ENCODE data around the gene SNX3.
"Not testable (repeated sequence)": the region's sequence is repeated elsewhere in the genome, so short reads cannot be mapped to it uniquely, and the experiment has no call there.

The SNX3 gene

GRCh38 chr6:108285381-108285780, 24.5 kb upstream of the SNX3 start:
- no peak overlapping the region for H3K27ac Mint-ChIP-seq
- H3K4me1 Mint-ChIP-seq (ENCODE audit: low read depth): peaks cover 4% of the 10 kb centered on the region
- H3K27me3 Mint-ChIP-seq: peaks cover 2% of the 10 kb centered on the region
- no peaks in the 10 kb centered on the region for H3K9me3 Mint-ChIP-seq (ENCODE audit: low read depth)
- no peaks in the 10 kb centered on the region for H3K36me3 Mint-ChIP-seq
- no peak overlapping the region for H3K4me3 Mint-ChIP-seq

GRCh38 chr6:108277831-108278230, 17.0 kb upstream of the SNX3 start:
- H3K27ac Mint-ChIP-seq: no peak overlapping the region
- H3K27me3 Mint-ChIP-seq: peaks cover 4% of the 10 kb centered on the region
- no peaks in the 10 kb centered on the region for H3K4me1 Mint-ChIP-seq (ENCODE audit: low read depth)
- no peak overlapping the region for H3K4me3 Mint-ChIP-seq
- H3K9me3 Mint-ChIP-seq (ENCODE audit: low read depth): no peaks in the 10 kb centered on the region
- peaks cover 2% of the 10 kb centered on the region for H3K36me3 Mint-ChIP-seq

GRCh38 chr6:108277295-108277694, 16.5 kb upstream of the SNX3 start:
- Mint-ChIP-seq H3K4me1 (ENCODE audit: low read depth) (no peaks in the 10 kb centered on the region), H3K27me3 (peaks cover 4% of the 10 kb centered on the region), H3K27ac (no peak overlapping the region), H3K36me3 (peaks cover 2% of the 10 kb centered on the region), H3K9me3 (ENCODE audit: low read depth) (no peaks in the 10 kb centered on the region), H3K4me3 (no peak overlapping the region)

GRCh38 chr6:108275976-108276375, 15.1 kb upstream of the SNX3 start:
- Mint-ChIP-seq H3K4me3 (no peak overlapping the region), H3K27ac (no peak overlapping the region), H3K4me1 (ENCODE audit: low read depth) (no peaks in the 10 kb centered on the region), H3K9me3 (ENCODE audit: low read depth) (no peaks in the 10 kb centered on the region), H3K36me3 (peaks cover 2% of the 10 kb centered on the region), H3K27me3 (peaks cover 4% of the 10 kb centered on the region)

GRCh38 chr6:108274546-108274945, 13.7 kb upstream of the SNX3 start:
- Mint-ChIP-seq H3K36me3 (no peaks in the 10 kb centered on the region), H3K4me1 (ENCODE audit: low read depth) (no peaks in the 10 kb centered on the region), H3K27ac (no peak overlapping the region), H3K4me3 (no peak overlapping the region), H3K27me3 (peaks cover 4% of the 10 kb centered on the region), H3K9me3 (ENCODE audit: low read depth) (no peaks in the 10 kb centered on the region)

GRCh38 chr6:108269955-108270354, 9.1 kb upstream of the SNX3 start:
- H3K4me1 Mint-ChIP-seq (ENCODE audit: low read depth); H3K4me3 Mint-ChIP-seq; H3K27me3 Mint-ChIP-seq; H3K27ac Mint-ChIP-seq; H3K36me3 Mint-ChIP-seq; H3K9me3 Mint-ChIP-seq (ENCODE audit: low read depth): not testable (repeated sequence)

- H3K27ac Mint-ChIP-seq: no peak overlapping the region
- no peak overlapping the region for H3K4me3 Mint-ChIP-seq
- no peaks in the 10 kb centered on the region for H3K27me3 Mint-ChIP-seq
- H3K36me3 Mint-ChIP-seq: no peaks in the 10 kb centered on the region
- no peaks in the 10 kb centered on the region for H3K4me1 Mint-ChIP-seq (ENCODE audit: low read depth)
- H3K9me3 Mint-ChIP-seq (ENCODE audit: low read depth): no peaks in the 10 kb centered on the region
These were observed 8.0 kb upstream of the SNX3 start for GRCh38 chr6:108268845-108269244.

- no peaks in the 10 kb centered on the region for H3K9me3 Mint-ChIP-seq (ENCODE audit: low read depth)
- H3K4me1 Mint-ChIP-seq (ENCODE audit: low read depth): peaks cover 16% of the 10 kb centered on the region
- no peak overlapping the region for H3K4me3 Mint-ChIP-seq
- H3K27me3 Mint-ChIP-seq: no peaks in the 10 kb centered on the region
- no peaks in the 10 kb centered on the region for H3K36me3 Mint-ChIP-seq
- H3K27ac Mint-ChIP-seq: no peak overlapping the region
These were observed 2.5 kb upstream of the SNX3 start for GRCh38 chr6:108263371-108263770.

- Mint-ChIP-seq H3K4me3 (peak overlapping the region; percentile 91), H3K27ac (peak overlapping the region; percentile 75), H3K36me3 (no peaks in the 10 kb centered on the region), H3K4me1 (ENCODE audit: low read depth) (peaks cover 30% of the 10 kb centered on the region), H3K27me3 (no peaks in the 10 kb centered on the region), H3K9me3 (ENCODE audit: low read depth) (no peaks in the 10 kb centered on the region)
These were observed 573 bp downstream of the SNX3 start for GRCh38 chr6:108260126-108260808.

GRCh38 chr6:108254433-108255410, 6.1 kb downstream of the SNX3 start:
- Mint-ChIP-seq H3K4me3 (no peak overlapping the region), H3K4me1 (ENCODE audit: low read depth) (peaks cover 67% of the 10 kb centered on the region), H3K27me3 (no peaks in the 10 kb centered on the region), H3K9me3 (ENCODE audit: low read depth) (no peaks in the 10 kb centered on the region), H3K27ac (no peak overlapping the region), H3K36me3 (peaks cover 5% of the 10 kb centered on the region)

- peaks cover 5% of the 10 kb centered on the region for H3K36me3 Mint-ChIP-seq
- peaks cover 66% of the 10 kb centered on the region for H3K4me1 Mint-ChIP-seq (ENCODE audit: low read depth)
- H3K9me3 Mint-ChIP-seq (ENCODE audit: low read depth): no peaks in the 10 kb centered on the region
- no peaks in the 10 kb centered on the region for H3K27me3 Mint-ChIP-seq
- no peak overlapping the region for H3K4me3 Mint-ChIP-seq
- H3K27ac Mint-ChIP-seq: no peak overlapping the region
These were observed 7.6 kb downstream of the SNX3 start for GRCh38 chr6:108253241-108253640.

GRCh38 chr6:108252055-108252454, 8.8 kb downstream of the SNX3 start:
- Mint-ChIP-seq H3K4me3 (no peak overlapping the region), H3K36me3 (peaks cover 8% of the 10 kb centered on the region), H3K4me1 (ENCODE audit: low read depth) (peaks cover 67% of the 10 kb centered on the region), H3K9me3 (ENCODE audit: low read depth) (no peaks in the 10 kb centered on the region), H3K27me3 (no peaks in the 10 kb centered on the region), H3K27ac (no peak overlapping the region)

- H3K4me3 Mint-ChIP-seq: no peak overlapping the region
- H3K9me3 Mint-ChIP-seq (ENCODE audit: low read depth): no peaks in the 10 kb centered on the region
- peaks cover 64% of the 10 kb centered on the region for H3K4me1 Mint-ChIP-seq (ENCODE audit: low read depth)
- no peaks in the 10 kb centered on the region for H3K27me3 Mint-ChIP-seq
- H3K27ac Mint-ChIP-seq: no peak overlapping the region
- peaks cover 8% of the 10 kb centered on the region for H3K36me3 Mint-ChIP-seq
These were observed 9.6 kb downstream of the SNX3 start for GRCh38 chr6:108251252-108251651.

- H3K27ac Mint-ChIP-seq: no peak overlapping the region
- peaks cover 63% of the 10 kb centered on the region for H3K4me1 Mint-ChIP-seq (ENCODE audit: low read depth)
- no peaks in the 10 kb centered on the region for H3K27me3 Mint-ChIP-seq
- no peak overlapping the region for H3K4me3 Mint-ChIP-seq
- peaks cover 14% of the 10 kb centered on the region for H3K36me3 Mint-ChIP-seq
- H3K9me3 Mint-ChIP-seq (ENCODE audit: low read depth): no peaks in the 10 kb centered on the region
These were observed 10.5 kb downstream of the SNX3 start for GRCh38 chr6:108250240-108250866.

- Mint-ChIP-seq H3K27ac (no peak overlapping the region), H3K36me3 (peaks cover 19% of the 10 kb centered on the region), H3K9me3 (ENCODE audit: low read depth) (no peaks in the 10 kb centered on the region), H3K4me3 (peak overlapping the region; percentile 2), H3K27me3 (no peaks in the 10 kb centered on the region), H3K4me1 (ENCODE audit: low read depth) (peaks cover 47% of the 10 kb centered on the region)
These were observed 12.8 kb downstream of the SNX3 start for GRCh38 chr6:108247965-108248536.

Measured in activated naive CD8-positive, alpha-beta T cell (primary cell).